H1 (cell line): ENCODE data around the gene MPRIP. TPM values are rescaled to one million over a fixed set of nuclear protein-coding genes. Genes with fewer than 3 reads are reported as not detected.
"Not testable (repeated sequence)": the region's sequence is repeated elsewhere in the genome, so short reads cannot be mapped to it uniquely, and the experiment has no call there.

Experiments used
- CTCF ChIA-PET: fragments of 300-600 bp; sonication (Branson Sonifier 250); formaldehyde crosslinking; loops from one replicate; lab custom pipeline; 2021; ENCODE audit not compliant: partially characterized antibody; lab: Charles Lee
- POLR2A ChIA-PET: fragments of 300-600 bp; sonication (Branson Sonifier 250); formaldehyde crosslinking; loops from one replicate; lab custom pipeline; 2021; ENCODE audit warnings: inconsistent platforms; ENCODE audit not compliant: partially characterized antibody; lab: Charles Lee
- DNase-seq, 2 experiments: peaks; one replicate each; pipeline versions ENCODE4 v3.0.0 to v3.0.0-alpha.2; 2010 to 2022; ENCODE audit warnings: low spot score in 2 of 2, low read depth in 1 of 2, mixed read lengths in 1 of 2
- FAIRE-seq: peaks from 2 replicates; lab custom pipeline; 2011; peaks lifted over from hg19 to GRCh38; lab: Jason Lieb, UNC
- H2AFZ ChIP-seq: 2 replicates; pipeline ENCODE4 v1.8.1; 2012; ENCODE audit warnings: low read length, inconsistent platforms
- H2AK5ac ChIP-seq: 2 replicates; pipeline ENCODE4 v1.6.1; 2013; ENCODE audit warnings: low read depth, low read length
- H2BK120ac ChIP-seq: replicated peaks from 2 replicates; pipeline ENCODE3; 2013; ENCODE audit warnings: low read depth, low read length, inconsistent platforms
- H2BK12ac ChIP-seq: 2 replicates; pipeline ENCODE4 v1.6.1; 2013; ENCODE audit warnings: low read depth, low read length
- H2BK15ac ChIP-seq: 2 replicates; pipeline ENCODE4 v1.6.1; 2013; ENCODE audit warnings: low read length
- H2BK20ac ChIP-seq: 2 replicates; pipeline ENCODE4 v1.6.1; 2013; ENCODE audit warnings: low read length
- H2BK5ac ChIP-seq: 2 replicates; pipeline ENCODE4 v1.6.1; 2013; ENCODE audit warnings: low read depth, low read length
- H3K14ac ChIP-seq: 2 replicates; pipeline ENCODE4 v1.6.1; 2013; ENCODE audit warnings: inconsistent platforms; ENCODE audit not compliant: insufficient read length
- H3K18ac ChIP-seq: 2 replicates; pipeline ENCODE4 v1.6.1; 2013; ENCODE audit warnings: low read length; ENCODE audit errors: extremely low read depth
- H3K23ac ChIP-seq: 2 replicates; pipeline ENCODE4 v1.6.1; 2013; ENCODE audit warnings: inconsistent platforms; ENCODE audit not compliant: insufficient read length
- H3K23me2 ChIP-seq: 2 replicates; pipeline ENCODE4 v1.6.1; 2013; ENCODE audit warnings: low read depth, low read length
- H3K27ac ChIP-seq: 2 replicates; pipeline ENCODE4 v1.6.1; 2011; ENCODE audit warnings: low read depth, low read length, inconsistent platforms
- H3K27me3 ChIP-seq, 4 experiments: replicated peaks in 1 of 4; 1 replicate in 1 of 4; 2 replicates in 3 of 4; pipeline versions ENCODE4 v1.6.1 to v1.8.1; 2011 to 2013; ENCODE audit warnings: low read length in 3 of 4, mild to moderate bottlenecking in 3 of 4, inconsistent platforms in 2 of 4, mixed read lengths in 2 of 4, moderate library complexity in 1 of 4; ENCODE audit not compliant: control insufficient read depth in 3 of 4, insufficient read depth in 3 of 4; ENCODE audit errors: extremely low read depth in 1 of 4
- H3K36me3 ChIP-seq, 4 experiments: 2 replicates each; pipeline versions ENCODE4 v1.6.1 to v1.8.1; 2011 to 2013; ENCODE audit warnings: mild to moderate bottlenecking in 4 of 4, low read length in 3 of 4, moderate library complexity in 2 of 4, control low read depth in 1 of 4, inconsistent platforms in 1 of 4; ENCODE audit not compliant: insufficient read depth in 4 of 4, control insufficient read depth in 2 of 4
- H3K4ac ChIP-seq: replicated peaks from 2 replicates; pipeline ENCODE3; 2013; ENCODE audit warnings: low read length, low read depth, mixed read lengths, inconsistent platforms; ENCODE audit not compliant: insufficient read length
- H3K4me1 ChIP-seq, 4 experiments: replicated peaks in 1 of 4; 1 replicate in 1 of 4; 2 replicates in 3 of 4; pipeline versions ENCODE4 v1.6.1 to v1.8.1; 2011 to 2013; ENCODE audit warnings: low read length in 3 of 4, inconsistent platforms in 2 of 4, mixed read lengths in 1 of 4; ENCODE audit not compliant: insufficient read depth in 4 of 4, control insufficient read depth in 3 of 4
- H3K4me2 ChIP-seq, 2 experiments: 2 replicates each; pipeline versions ENCODE4 v1.6.1 to v1.8.1; 2011 to 2013; ENCODE audit warnings: low read depth in 2 of 2, low read length in 2 of 2, control low read depth in 1 of 2, inconsistent platforms in 1 of 2, mild to moderate bottlenecking in 1 of 2; ENCODE audit not compliant: insufficient read depth in 1 of 2
- H3K4me3 ChIP-seq, 4 experiments: fragments of 200-600, 300-600 bp in 1 of 4; sonication (generic), shearing (Covaris generic), sonication (Bioruptor Twin) in 1 of 4; 2 replicates each; pipeline versions ENCODE4 v1.5.1 to v1.8.1; 2011 to 2016; ENCODE audit warnings: low read length in 4 of 4, low read depth in 3 of 4, control low read depth in 2 of 4, inconsistent platforms in 2 of 4, mild to moderate bottlenecking in 2 of 4, mixed read lengths in 1 of 4, moderate library complexity in 1 of 4; ENCODE audit not compliant: insufficient read depth in 2 of 4; ENCODE audit errors: extremely low read depth in 1 of 4
- H3K56ac ChIP-seq: replicated peaks from 2 replicates; pipeline ENCODE3; 2013; ENCODE audit warnings: low read depth, mild to moderate bottlenecking, mixed read lengths, low read length, inconsistent platforms; ENCODE audit not compliant: insufficient read length
- H3K79me1 ChIP-seq: 2 replicates; pipeline ENCODE4 v1.6.1; 2013; ENCODE audit warnings: low read depth, low read length, control low read depth
- H3K79me2 ChIP-seq, 2 experiments: 2 replicates each; pipeline versions ENCODE4 v1.6.1 to v1.8.1; 2012 to 2013; ENCODE audit warnings: low read length in 2 of 2, mild to moderate bottlenecking in 2 of 2, inconsistent platforms in 1 of 2; ENCODE audit not compliant: insufficient read depth in 2 of 2, control insufficient read depth in 1 of 2
- H3K9ac ChIP-seq, 4 experiments: replicated peaks in 1 of 4; 1 replicate in 1 of 4; 2 replicates in 3 of 4; pipeline versions ENCODE4 v1.6.1 to v1.8.1; 2011 to 2013; ENCODE audit warnings: low read depth in 3 of 4, low read length in 3 of 4, control low read depth in 2 of 4, mild to moderate bottlenecking in 2 of 4, moderate library complexity in 2 of 4, inconsistent platforms in 1 of 4; ENCODE audit errors: extremely low read depth in 1 of 4
- H3K9me3 ChIP-seq, 2 experiments: 2 replicates each; pipeline versions ENCODE4 v1.6.1 to v1.8.1; 2012 to 2013; ENCODE audit warnings: mild to moderate bottlenecking in 2 of 2, moderate library complexity in 2 of 2, control low read depth in 1 of 2, inconsistent platforms in 1 of 2, low read depth in 1 of 2, low read length in 1 of 2, mixed read lengths in 1 of 2; ENCODE audit not compliant: insufficient read depth in 2 of 2
- H4K20me1 ChIP-seq, 2 experiments: replicated peaks in 1 of 2; 2 replicates each; pipeline versions ENCODE3 to v1.8.1; 2011 to 2013; ENCODE audit warnings: inconsistent platforms in 2 of 2, low read length in 2 of 2, mild to moderate bottlenecking in 1 of 2; ENCODE audit not compliant: insufficient read depth in 2 of 2, control insufficient read depth in 1 of 2
- H4K5ac ChIP-seq: 2 replicates; pipeline ENCODE4 v1.6.1; 2013; ENCODE audit warnings: low read length, low read depth, mixed read lengths, inconsistent platforms; ENCODE audit not compliant: insufficient read length
- H4K8ac ChIP-seq: 2 replicates; pipeline ENCODE4 v1.8.0; 2013; ENCODE audit warnings: mild to moderate bottlenecking, moderate library complexity, low read length, inconsistent platforms; ENCODE audit not compliant: insufficient read depth; ENCODE audit errors: extremely low read depth
- H4K91ac ChIP-seq: replicated peaks from 2 replicates; pipeline ENCODE3; 2013; ENCODE audit warnings: low read length, mixed read lengths, inconsistent platforms; ENCODE audit not compliant: insufficient read length
- WGBS, 2 experiments: shearing (Covaris generic) in 1 of 2; methylation state at CpG; one replicate each; pipeline versions ENCODE4 v1.1.6 to v1.1.7; 2013 to 2015; ENCODE audit warnings: low lambda C conversion rate in 2 of 2, mixed read lengths in 2 of 2, inconsistent platforms in 1 of 2, low coverage in 1 of 2, missing lambda C conversion rate in 1 of 2; ENCODE audit not compliant: insufficient replicate concordance in 2 of 2, insufficient coverage in 1 of 2, insufficient read length in 1 of 2; ENCODE audit errors: extremely low coverage in 1 of 2, missing lambda C conversion rate in 1 of 2; 5-methylcytosine and 5-hydroxymethylcytosine counted together
- polyA plus RNA-seq, 7 experiments: library from polyadenylated mRNA; depleted of rRNA in 3 of 7; stranded (reverse) in 5 of 7; unstranded in 2 of 7; fragments of >200 nt in 5 of 7; fragments of 200-250 nt in 2 of 7; gene quantifications; 1 replicate in 5 of 7; 2 replicates in 1 of 7; 4 replicates in 1 of 7; pipeline versions ENCODE4 v1.2.1 to v1.2.3, GENCODE V29; 2011 to 2013; ENCODE audit warnings: missing spikeins in 2 of 7, mixed read lengths in 2 of 7
- total RNA-seq: library from RNA; stranded (reverse); fragmentation: NEBNext Ultra II Directional; extraction: Animal tissue kit (Norgen Biotek cat#: 25700); gene quantifications from 2 replicates; pipeline ENCODE4 v1.2.1, GENCODE V29; 2021

The MPRIP gene
- total and polyA plus RNA-seq, 2 of the 8 experiments (the other 6 are each of a cell fraction or from before 2014, with no cell fraction given): 48.6 to 146 TPM

DNA sequence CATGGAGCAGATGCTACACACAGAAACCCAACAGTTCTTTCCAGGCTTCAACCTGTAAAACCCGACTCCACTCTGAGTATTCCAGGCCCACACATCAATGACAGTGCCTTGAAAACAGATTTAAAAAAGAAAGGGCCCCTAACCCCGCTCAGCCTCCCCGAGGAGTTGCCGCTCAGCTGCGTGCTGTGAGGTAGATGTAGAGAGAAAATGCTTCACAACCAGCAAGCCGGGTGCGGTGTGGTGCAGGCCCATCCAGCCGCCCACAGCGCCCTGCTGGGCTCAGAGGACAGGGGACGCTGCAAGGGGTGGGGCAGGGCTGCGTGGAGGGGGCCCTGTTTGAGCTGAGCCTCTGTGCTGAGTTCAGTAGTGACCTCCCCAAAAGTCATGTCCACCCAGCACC lies 45.5 kb upstream of the MPRIP start:
- H4K20me1 ChIP-seq, H2BK15ac ChIP-seq, H3K4me1 ChIP-seq, H3K79me2 ChIP-seq, H2BK20ac ChIP-seq, H3K14ac ChIP-seq, H4K8ac ChIP-seq, H2BK12ac ChIP-seq, H3K4me3 ChIP-seq, H3K23me2 ChIP-seq, H3K27me3 ChIP-seq, H2BK5ac ChIP-seq, H3K4me2 ChIP-seq, POLR2A ChIA-PET, H3K9ac ChIP-seq, H3K27ac ChIP-seq, H3K79me1 ChIP-seq, H3K4ac ChIP-seq, H4K5ac ChIP-seq, H3K23ac ChIP-seq, H3K36me3 ChIP-seq, H3K56ac ChIP-seq, H3K9me3 ChIP-seq, H2AK5ac ChIP-seq, H4K91ac ChIP-seq, H2AFZ ChIP-seq, FAIRE-seq, DNase-seq, H2BK120ac ChIP-seq, H3K18ac ChIP-seq: not testable (repeated sequence)
- WGBS, 2 experiments: 87% methylated on average over 10 of the region's 11 CpGs; no CpG with 5 or more reads in 1 of the 2 experiments
- CTCF ChIA-PET: interaction anchor here (1.7 kb wide), 1 partner anchor 18 kb away, joined by 3 read pairs; no protein-coding TSS in a partner anchor
